SW480 (cell line): ENCODE results near the gene CDC5L.
"Not testable (repeated sequence)": the region's sequence is repeated elsewhere in the genome, so short reads cannot be mapped to it uniquely, and the experiment has no call there.

Experiments
- DNase-seq: peaks from one replicate; pipeline ENCODE4 v3.0.0-alpha.2; 2016; ENCODE audit warnings: low spot score

CDC5L gene

GRCh38 chr6:44415449-44415848, 27.9 kb downstream of the CDC5L start:
- no peak for DNase-seq

GRCh38 chr6:44415873-44416502, 28.5 kb downstream of the CDC5L start:
- DNase-seq, result no peak

GRCh38 chr6:44422531-44422930, 35.0 kb downstream of the CDC5L start:
- no peak for DNase-seq

- DNase-seq, result no peak
Observed at GRCh38 chr6:44423306-44423705, 35.8 kb downstream of the CDC5L start.

GRCh38 chr6:44425951-44426350, 38.4 kb downstream of the CDC5L start:
- DNase-seq, result no peak

GRCh38 chr6:44428682-44429081, 41.2 kb downstream of the CDC5L start:
- no peak for DNase-seq

GRCh38 chr6:44430326-44430725, 42.8 kb downstream of the CDC5L start:
- DNase-seq, result no peak

- DNase-seq, result peak; percentile 23
Observed at GRCh38 chr6:44431118-44431725, 43.7 kb downstream of the CDC5L start.

GRCh38 chr6:44432227-44432626, 44.7 kb downstream of the CDC5L start:
- DNase-seq, result no peak

- DNase-seq, result no peak
Observed at GRCh38 chr6:44432726-44433125, 45.2 kb downstream of the CDC5L start.

GRCh38 chr6:44435500-44435899, 48.0 kb downstream of the CDC5L start:
- no peak for DNase-seq

- no peak for DNase-seq
Observed at GRCh38 chr6:44438827-44439226, 51.3 kb downstream of the CDC5L start.

- DNase-seq, result no peak
Observed at GRCh38 chr6:44439270-44440045, 52.0 kb downstream of the CDC5L start.

GRCh38 chr6:44441091-44441855, 53.8 kb downstream of the CDC5L start:
- no peak for DNase-seq

GRCh38 chr6:44442236-44442635, 54.7 kb downstream of the CDC5L start:
- DNase-seq, result no peak

GRCh38 chr6:44442833-44443444, 55.4 kb downstream of the CDC5L start:
- DNase-seq, result no peak

- no peak for DNase-seq
Observed at GRCh38 chr6:44444853-44445252, 57.3 kb downstream of the CDC5L start.

GRCh38 chr6:44446626-44447300, 59.3 kb downstream of the CDC5L start:
- DNase-seq, result no peak

- DNase-seq, result not testable (repeated sequence)
Observed at GRCh38 chr6:44449181-44449580, 61.7 kb downstream of the CDC5L start.

GRCh38 chr6:44451803-44452695, 64.5 kb downstream of the CDC5L start:
- DNase-seq, result no peak
